B cell (primary cell): Measurements from ENCODE around the gene NEURL2.

Experiments used
- EZH2 ChIP-seq: IDR thresholded peaks from 2 replicates; pipeline ENCODE4 v1.6.1; 2012; ENCODE audit warnings: borderline replicate concordance, low read depth, mild to moderate bottlenecking, moderate library complexity, low read length; ENCODE audit not compliant: insufficient read depth, poor library complexity, severe bottlenecking
- TF ChIP-seq, protein P1 (sequence below): fragments of 200-600 bp; IDR thresholded peaks from one replicate; pipeline ENCODE4 v1.8.0; 2022; ENCODE audit warnings: antibody characterized with exemption, mild to moderate bottlenecking

DNA sequence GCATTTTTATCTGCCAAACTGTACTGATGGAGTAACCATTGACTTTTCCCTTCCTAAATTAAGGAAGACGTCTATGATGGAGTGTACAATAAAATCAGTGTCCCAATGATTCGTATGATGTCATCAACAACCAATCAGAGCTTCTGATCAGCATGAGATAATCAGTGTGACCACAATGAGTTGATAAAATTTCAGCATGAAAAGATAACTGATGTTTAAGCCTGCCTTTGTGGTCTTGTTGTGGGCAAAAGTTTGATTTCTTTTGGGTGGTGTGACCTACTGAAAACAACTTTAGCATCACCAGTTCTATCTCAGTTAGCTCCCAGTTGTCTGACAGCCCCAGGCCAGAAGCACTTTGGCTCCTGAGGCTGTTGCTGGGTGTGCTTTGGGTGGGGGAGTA, 46.8 kb upstream of the NEURL2 start:
- TF ChIP-seq, protein P1, sequence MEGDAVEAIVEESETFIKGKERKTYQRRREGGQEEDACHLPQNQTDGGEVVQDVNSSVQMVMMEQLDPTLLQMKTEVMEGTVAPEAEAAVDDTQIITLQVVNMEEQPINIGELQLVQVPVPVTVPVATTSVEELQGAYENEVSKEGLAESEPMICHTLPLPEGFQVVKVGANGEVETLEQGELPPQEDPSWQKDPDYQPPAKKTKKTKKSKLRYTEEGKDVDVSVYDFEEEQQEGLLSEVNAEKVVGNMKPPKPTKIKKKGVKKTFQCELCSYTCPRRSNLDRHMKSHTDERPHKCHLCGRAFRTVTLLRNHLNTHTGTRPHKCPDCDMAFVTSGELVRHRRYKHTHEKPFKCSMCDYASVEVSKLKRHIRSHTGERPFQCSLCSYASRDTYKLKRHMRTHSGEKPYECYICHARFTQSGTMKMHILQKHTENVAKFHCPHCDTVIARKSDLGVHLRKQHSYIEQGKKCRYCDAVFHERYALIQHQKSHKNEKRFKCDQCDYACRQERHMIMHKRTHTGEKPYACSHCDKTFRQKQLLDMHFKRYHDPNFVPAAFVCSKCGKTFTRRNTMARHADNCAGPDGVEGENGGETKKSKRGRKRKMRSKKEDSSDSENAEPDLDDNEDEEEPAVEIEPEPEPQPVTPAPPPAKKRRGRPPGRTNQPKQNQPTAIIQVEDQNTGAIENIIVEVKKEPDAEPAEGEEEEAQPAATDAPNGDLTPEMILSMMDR = no peak
- no peak for TF ChIP-seq EZH2
